Suprapubic skin (tissue), 4 donors: ENCODE data around the gene SPTLC3. TPM values are rescaled to one million over a fixed set of nuclear protein-coding genes. Genes with fewer than 3 reads are reported as not detected.

ENCODE experiments used
- DNase-seq, 2 donors: peaks; one replicate each; pipeline ENCODE4 v3.0.0-alpha.2; 2019; ENCODE audit warnings: low spot score in 2 of 2
- H3K27ac ChIP-seq: fragments of 200-600 bp; sonication (generic); one replicate; pipeline ENCODE4 v1.5.1; 2019
- H3K27me3 ChIP-seq: fragments of 200-600 bp; sonication (generic); one replicate; pipeline ENCODE4 v1.5.1; 2019
- H3K36me3 ChIP-seq: fragments of 200-600 bp; sonication (generic); one replicate; pipeline ENCODE4 v1.5.1; 2019
- H3K4me1 ChIP-seq: fragments of 200-600 bp; sonication (generic); one replicate; pipeline ENCODE4 v1.5.1; 2019
- H3K4me3 ChIP-seq: fragments of 200-600 bp; sonication (generic); one replicate; pipeline ENCODE4 v1.5.1; 2019; ENCODE audit warnings: mild to moderate bottlenecking
- H3K9me3 ChIP-seq: fragments of 200-600 bp; sonication (generic); one replicate; pipeline ENCODE4 v1.5.1; 2019
- CTCF ChIP-seq, 2 donors: fragments of 200-600 bp in 1 of 2; fragments of 450-650 bp in 1 of 2; sonication (generic) in 1 of 2; IDR thresholded peaks; one replicate each; pipeline ENCODE4 v1.5.1; 2016 to 2019; ENCODE audit warnings: antibody characterized with exemption in 2 of 2, mild to moderate bottlenecking in 1 of 2, moderate library complexity in 1 of 2
- EP300 ChIP-seq: sonication (generic); formaldehyde crosslinking; IDR thresholded peaks from one replicate; pipeline ENCODE4 v1.6.1; 2017; ENCODE audit warnings: antibody characterized with exemption
- POLR2A ChIP-seq, 2 donors: fragments of 450-650 bp; IDR thresholded peaks; one replicate each; pipeline ENCODE4 v1.6.1; 2017; ENCODE audit warnings: antibody characterized with exemption in 2 of 2, mild to moderate bottlenecking in 2 of 2, moderate library complexity in 2 of 2
- POLR2AphosphoS5 ChIP-seq, 3 donors: sonication (generic); formaldehyde crosslinking; IDR thresholded peaks; one replicate each; pipeline ENCODE4 v1.6.1; 2017; ENCODE audit warnings: antibody characterized with exemption in 3 of 3
- WGBS: methylation state at CpG from one replicate; pipeline ENCODE4 v1.1.5; 2018; 5-methylcytosine and 5-hydroxymethylcytosine counted together
- total RNA-seq, 4 donors: library from RNA; depleted of rRNA; stranded (reverse); fragments of >200 nt; gene quantifications; one replicate each; pipeline ENCODE4 v1.1.0, GENCODE V29; 2016

Gene SPTLC3
- total RNA-seq, 4 donors from 2014 or later, result 54.1 to 83.0 (median 64.7) TPM

GRCh38 chr20:13174402-13174801, 165.6 kb downstream of the SPTLC3 start:
- no peak for DNase-seq
- H3K9me3 ChIP-seq, result no peaks in the 10 kb centered on the region
- no peaks in the 10 kb centered on the region for H3K4me1 ChIP-seq
- no peaks in the 10 kb centered on the region for H3K36me3 ChIP-seq
- no peaks in the 10 kb centered on the region for H3K27me3 ChIP-seq
- 90% methylated on average over 9 of the region's 9 CpGs for WGBS
- no peak overlapping the region for H3K4me3 ChIP-seq
- no peak for TF ChIP-seq POLR2AphosphoS5 (IDR thresholded peaks at IDR 0.05)
- TF ChIP-seq CTCF (IDR thresholded peaks at IDR 0.05), result no peak
- no peak for TF ChIP-seq POLR2A (IDR thresholded peaks at IDR 0.05)
- no peak for TF ChIP-seq EP300
- H3K27ac ChIP-seq, result no peak overlapping the region

GRCh38 chr20:13180986-13181889, 172.5 kb downstream of the SPTLC3 start:
- no peaks in the 10 kb centered on the region for H3K4me1 ChIP-seq
- DNase-seq, result no peak
- H3K27me3 ChIP-seq, result no peaks in the 10 kb centered on the region
- TF ChIP-seq POLR2AphosphoS5 (IDR thresholded peaks at IDR 0.05), result no peak
- H3K27ac ChIP-seq, result no peak overlapping the region
- no peak overlapping the region for H3K4me3 ChIP-seq
- H3K36me3 ChIP-seq, result no peaks in the 10 kb centered on the region
- H3K9me3 ChIP-seq, result no peaks in the 10 kb centered on the region
- WGBS, result 74% methylated on average over 7 of the region's 7 CpGs

GRCh38 chr20:13183005-13183404, 174.2 kb downstream of the SPTLC3 start:
- H3K36me3 ChIP-seq, result no peaks in the 10 kb centered on the region
- no peaks in the 10 kb centered on the region for H3K27me3 ChIP-seq
- 56% methylated on average over 1 of the region's 1 CpG for WGBS
- H3K4me3 ChIP-seq, result no peak overlapping the region
- no peaks in the 10 kb centered on the region for H3K9me3 ChIP-seq
- H3K27ac ChIP-seq, result no peak overlapping the region
- no peaks in the 10 kb centered on the region for H3K4me1 ChIP-seq
- no peak for DNase-seq
- no peak for TF ChIP-seq POLR2AphosphoS5 (IDR thresholded peaks at IDR 0.05)
- no peak for TF ChIP-seq POLR2A (IDR thresholded peaks at IDR 0.05)
- TF ChIP-seq EP300, result no peak
- no peak for TF ChIP-seq CTCF (IDR thresholded peaks at IDR 0.05)

- no peaks in the 10 kb centered on the region for H3K27me3 ChIP-seq
- no peaks in the 10 kb centered on the region for H3K9me3 ChIP-seq
- no peak overlapping the region for H3K27ac ChIP-seq
- no peak for DNase-seq
- no peaks in the 10 kb centered on the region for H3K4me1 ChIP-seq
- 64% methylated on average over 3 of the region's 3 CpGs for WGBS
- TF ChIP-seq POLR2AphosphoS5 (IDR thresholded peaks at IDR 0.05) (no peak), POLR2A (IDR thresholded peaks at IDR 0.05) (no peak), CTCF (IDR thresholded peaks at IDR 0.05) (no peak), EP300 (no peak)
- H3K4me3 ChIP-seq, result no peak overlapping the region
- H3K36me3 ChIP-seq, result no peaks in the 10 kb centered on the region
These were observed 177.4 kb downstream of the SPTLC3 start for GRCh38 chr20:13186043-13186774.

- no peaks in the 10 kb centered on the region for H3K9me3 ChIP-seq
- H3K27ac ChIP-seq, result no peak overlapping the region
- H3K36me3 ChIP-seq, result no peaks in the 10 kb centered on the region
- WGBS, result 63% methylated on average over 2 of the region's 2 CpGs
- H3K4me1 ChIP-seq, result no peaks in the 10 kb centered on the region
- no peak for DNase-seq
- TF ChIP-seq POLR2A (IDR thresholded peaks at IDR 0.05), result no peak
- TF ChIP-seq POLR2AphosphoS5 (IDR thresholded peaks at IDR 0.05), result no peak
- no peak for TF ChIP-seq EP300
- TF ChIP-seq CTCF (IDR thresholded peaks at IDR 0.05), result no peak
- H3K27me3 ChIP-seq, result no peaks in the 10 kb centered on the region
- H3K4me3 ChIP-seq, result no peak overlapping the region
These were observed 179.1 kb downstream of the SPTLC3 start for GRCh38 chr20:13187899-13188298.
